Astrocyte (in vitro differentiated cells and primary cell): ENCODE results near the gene PRDM11. TPM values are rescaled to one million over a fixed set of nuclear protein-coding genes. Genes with fewer than 3 reads are reported as not detected.

ENCODE experiments used
- DNase-seq: peaks from one replicate; pipeline ENCODE4 v3.0.0-alpha.2; 2010; ENCODE audit warnings: low read depth
- FAIRE-seq: peaks from 2 replicates; lab custom pipeline; 2011; peaks lifted over from hg19 to GRCh38; lab: Jason Lieb, UNC
- H2AFZ ChIP-seq: 2 replicates; pipeline ENCODE4 v1.6.0; 2012; ENCODE audit warnings: low read depth, low read length, inconsistent platforms
- H3K27ac ChIP-seq: 2 replicates; pipeline ENCODE4 v1.5.1; 2011; ENCODE audit warnings: low read depth, low read length, inconsistent platforms
- H3K27me3 ChIP-seq: 2 replicates; pipeline ENCODE4 v1.6.0; 2011; ENCODE audit warnings: low read length, inconsistent platforms; ENCODE audit not compliant: insufficient read depth
- H3K36me3 ChIP-seq: 2 replicates; pipeline ENCODE4 v1.5.1; 2011; ENCODE audit warnings: low read length, inconsistent platforms; ENCODE audit not compliant: insufficient read depth
- H3K4me1 ChIP-seq: 2 replicates; pipeline ENCODE4 v1.5.1; 2011; ENCODE audit warnings: low read length, inconsistent platforms; ENCODE audit not compliant: insufficient read depth
- H3K4me2 ChIP-seq: 2 replicates; pipeline ENCODE4 v1.6.0; 2012; ENCODE audit warnings: low read length, inconsistent platforms
- H3K4me3 ChIP-seq: 2 replicates; pipeline ENCODE4 v1.5.1; 2011; ENCODE audit warnings: low read depth, mild to moderate bottlenecking, low read length, inconsistent platforms; ENCODE audit not compliant: insufficient read depth
- H3K79me2 ChIP-seq: 2 replicates; pipeline ENCODE4 v1.6.0; 2012; ENCODE audit warnings: mild to moderate bottlenecking, low read length, inconsistent platforms; ENCODE audit not compliant: insufficient read depth
- H3K9ac ChIP-seq: 2 replicates; pipeline ENCODE4 v1.6.0; 2012; ENCODE audit warnings: mild to moderate bottlenecking, low read length, inconsistent platforms
- H3K9me3 ChIP-seq: 2 replicates; pipeline ENCODE4 v1.5.1; 2012; ENCODE audit warnings: low read depth, mild to moderate bottlenecking, low read length, inconsistent platforms; ENCODE audit not compliant: insufficient read depth
- H4K20me1 ChIP-seq: 2 replicates; pipeline ENCODE4 v1.6.0; 2012; ENCODE audit warnings: low read length, inconsistent platforms; ENCODE audit not compliant: insufficient read depth
- H3K27ac Mint-ChIP-seq: one replicate; pipeline ENCODE4 v1.8.0; 2021; ENCODE audit warnings: mild to moderate bottlenecking, mixed read lengths; ENCODE audit not compliant: unreplicated experiment
- H3K27me3 Mint-ChIP-seq: one replicate; pipeline ENCODE4 v1.8.0; 2021; ENCODE audit warnings: low read depth, mixed read lengths; ENCODE audit not compliant: unreplicated experiment
- H3K36me3 Mint-ChIP-seq: one replicate; pipeline ENCODE4 v1.8.0; 2021; ENCODE audit warnings: low read depth, mixed read lengths; ENCODE audit not compliant: unreplicated experiment
- H3K4me1 Mint-ChIP-seq: one replicate; pipeline ENCODE4 v1.8.0; 2021; ENCODE audit warnings: low read depth, mixed read lengths; ENCODE audit not compliant: unreplicated experiment
- H3K4me3 Mint-ChIP-seq: one replicate; pipeline ENCODE4 v1.8.0; 2021; ENCODE audit warnings: mild to moderate bottlenecking, moderate library complexity, mixed read lengths; ENCODE audit not compliant: unreplicated experiment
- H3K9me3 Mint-ChIP-seq: one replicate; pipeline ENCODE4 v1.8.0; 2021; ENCODE audit warnings: mild to moderate bottlenecking, mixed read lengths; ENCODE audit not compliant: unreplicated experiment
- EZH2 ChIP-seq: IDR thresholded peaks from 2 replicates; pipeline ENCODE4 v1.6.1; 2012; ENCODE audit warnings: mild to moderate bottlenecking, low read length, inconsistent platforms; ENCODE audit not compliant: insufficient read depth
- total RNA-seq: library from RNA; stranded (reverse); gene quantifications from 2 replicates; pipeline ENCODE4 v1.2.1, GENCODE V29; 2021
- TF ChIP-seq, protein P1 (sequence below): IDR thresholded peaks from 2 replicates; pipeline ENCODE4 v1.5.1; 2011; ENCODE audit warnings: low read depth, mild to moderate bottlenecking, inconsistent platforms, low read length, moderate library complexity; ENCODE audit not compliant: insufficient read depth

PRDM11 gene
- total RNA-seq, 1 donor from 2014 or later = 9.1 TPM

DNA sequence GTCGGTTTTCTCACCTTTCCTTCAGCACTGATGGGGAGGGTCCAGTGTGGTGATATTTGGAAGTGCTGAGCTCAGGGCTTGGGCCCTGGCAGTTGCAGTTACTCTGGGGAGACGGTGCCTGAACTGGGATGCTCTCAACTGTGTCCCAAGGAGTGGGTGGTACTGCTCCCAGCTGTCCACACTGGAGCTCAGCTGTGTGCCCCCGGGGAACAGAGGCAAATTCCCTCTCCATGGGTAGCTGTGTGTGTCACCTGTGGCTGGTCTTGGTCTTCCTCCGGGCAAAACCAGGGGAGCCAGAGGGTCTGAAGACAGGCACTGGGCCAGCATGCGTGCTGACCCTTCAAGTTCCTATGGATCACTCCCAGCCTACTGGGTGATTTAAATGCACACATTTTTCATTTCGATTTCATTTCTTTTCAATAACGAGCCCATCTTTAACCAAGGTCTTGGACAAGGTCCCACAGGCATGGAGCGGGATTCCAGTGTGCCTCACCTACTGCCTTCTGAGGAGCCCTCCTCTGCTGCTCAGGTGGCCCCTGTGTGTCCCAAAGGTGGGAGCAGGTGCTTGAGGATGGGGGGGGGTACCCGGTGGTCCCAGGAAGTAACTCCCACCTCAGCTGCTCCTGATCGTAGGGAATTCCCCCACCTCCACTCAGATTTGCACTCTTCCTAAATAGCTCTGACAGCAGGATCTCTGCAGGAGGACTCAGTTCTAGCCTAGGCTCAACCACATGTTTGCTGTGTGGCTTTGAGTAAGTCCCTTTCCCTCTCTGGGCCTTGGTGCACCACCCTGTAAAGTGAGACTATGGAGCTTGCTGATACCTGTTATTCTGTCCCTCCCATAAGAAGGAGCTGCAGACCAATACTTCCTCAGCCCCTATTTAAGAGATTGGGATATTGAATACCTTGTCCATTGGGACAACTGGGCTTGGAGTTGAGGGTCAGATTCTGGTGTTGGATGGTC, 16.8 kb downstream of the PRDM11 start:
- peaks cover 11% of the 10 kb centered on the region for H3K4me1 Mint-ChIP-seq
- no peak overlapping the region for H3K9ac ChIP-seq
- H3K27me3 ChIP-seq = no peaks in the 10 kb centered on the region
- H3K36me3 ChIP-seq = no peaks in the 10 kb centered on the region
- no peak overlapping the region for H3K27ac Mint-ChIP-seq
- FAIRE-seq = no peak
- TF ChIP-seq EZH2 = no peak
- TF ChIP-seq, protein P1, sequence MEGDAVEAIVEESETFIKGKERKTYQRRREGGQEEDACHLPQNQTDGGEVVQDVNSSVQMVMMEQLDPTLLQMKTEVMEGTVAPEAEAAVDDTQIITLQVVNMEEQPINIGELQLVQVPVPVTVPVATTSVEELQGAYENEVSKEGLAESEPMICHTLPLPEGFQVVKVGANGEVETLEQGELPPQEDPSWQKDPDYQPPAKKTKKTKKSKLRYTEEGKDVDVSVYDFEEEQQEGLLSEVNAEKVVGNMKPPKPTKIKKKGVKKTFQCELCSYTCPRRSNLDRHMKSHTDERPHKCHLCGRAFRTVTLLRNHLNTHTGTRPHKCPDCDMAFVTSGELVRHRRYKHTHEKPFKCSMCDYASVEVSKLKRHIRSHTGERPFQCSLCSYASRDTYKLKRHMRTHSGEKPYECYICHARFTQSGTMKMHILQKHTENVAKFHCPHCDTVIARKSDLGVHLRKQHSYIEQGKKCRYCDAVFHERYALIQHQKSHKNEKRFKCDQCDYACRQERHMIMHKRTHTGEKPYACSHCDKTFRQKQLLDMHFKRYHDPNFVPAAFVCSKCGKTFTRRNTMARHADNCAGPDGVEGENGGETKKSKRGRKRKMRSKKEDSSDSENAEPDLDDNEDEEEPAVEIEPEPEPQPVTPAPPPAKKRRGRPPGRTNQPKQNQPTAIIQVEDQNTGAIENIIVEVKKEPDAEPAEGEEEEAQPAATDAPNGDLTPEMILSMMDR = no peak
- H3K4me2 ChIP-seq = no peak overlapping the region
- no peak overlapping the region for H3K4me3 ChIP-seq
- no peaks in the 10 kb centered on the region for H3K9me3 Mint-ChIP-seq
- no peak for DNase-seq
- H3K36me3 Mint-ChIP-seq = peaks cover 3% of the 10 kb centered on the region
- peaks cover 15% of the 10 kb centered on the region for H3K4me1 ChIP-seq
- peaks cover under 1% of the 10 kb centered on the region for H3K79me2 ChIP-seq
- peaks cover 7% of the 10 kb centered on the region for H3K27me3 Mint-ChIP-seq
- no peaks in the 10 kb centered on the region for H3K9me3 ChIP-seq
- no peak overlapping the region for H3K27ac ChIP-seq
- no peak overlapping the region for H2AFZ ChIP-seq
- H4K20me1 ChIP-seq = peaks cover 82% of the 10 kb centered on the region
- H3K4me3 Mint-ChIP-seq = no peak overlapping the region

DNA sequence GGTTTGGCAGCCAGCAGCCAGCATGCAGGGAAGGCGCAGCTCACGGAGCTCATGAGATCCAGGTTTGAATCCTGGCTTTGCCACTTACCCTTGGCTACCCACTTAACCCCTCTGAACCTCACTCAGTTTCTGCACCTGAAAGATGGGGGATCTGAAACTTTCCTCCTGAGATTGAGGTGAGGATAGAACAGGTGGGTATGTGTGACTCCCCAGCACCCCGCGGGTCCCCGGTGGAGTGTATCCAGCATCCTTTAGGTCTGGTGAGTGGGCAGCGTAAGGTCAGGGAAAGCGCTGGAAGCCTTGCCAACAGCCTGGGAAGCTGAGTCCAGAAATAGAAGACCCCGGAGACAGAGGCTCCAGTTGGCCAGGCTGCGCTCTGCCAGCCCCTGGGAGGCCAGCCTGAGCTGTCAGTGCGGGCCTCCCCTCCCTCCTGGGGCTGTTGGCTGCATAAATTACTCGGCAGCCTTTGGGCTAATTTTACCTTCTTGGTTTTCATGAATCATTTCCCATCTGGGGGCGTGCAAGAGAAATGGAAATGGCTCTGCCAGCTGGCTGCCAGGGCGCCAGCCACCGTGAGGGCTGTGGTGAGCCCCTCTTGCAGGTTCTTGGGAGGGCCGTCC, 17.6 kb downstream of the PRDM11 start:
- no peak overlapping the region for H3K9ac ChIP-seq
- no peak overlapping the region for H3K27ac Mint-ChIP-seq
- TF ChIP-seq, protein P1 = no peak
- no peak for TF ChIP-seq EZH2
- FAIRE-seq = no peak
- peaks cover 3% of the 10 kb centered on the region for H3K36me3 Mint-ChIP-seq
- H3K4me3 ChIP-seq = no peak overlapping the region
- no peaks in the 10 kb centered on the region for H3K79me2 ChIP-seq
- H3K4me2 ChIP-seq = peak overlapping the region; percentile 65
- H3K9me3 Mint-ChIP-seq = no peaks in the 10 kb centered on the region
- no peaks in the 10 kb centered on the region for H3K27me3 ChIP-seq
- peaks cover 15% of the 10 kb centered on the region for H3K4me1 ChIP-seq
- no peaks in the 10 kb centered on the region for H3K9me3 ChIP-seq
- DNase-seq = peak; percentile 41
- H3K4me1 Mint-ChIP-seq = peaks cover 4% of the 10 kb centered on the region
- H3K27me3 Mint-ChIP-seq = peaks cover 7% of the 10 kb centered on the region
- no peak overlapping the region for H3K4me3 Mint-ChIP-seq
- H2AFZ ChIP-seq = no peak overlapping the region
- no peak overlapping the region for H3K27ac ChIP-seq
- H4K20me1 ChIP-seq = peaks cover 73% of the 10 kb centered on the region
- H3K36me3 ChIP-seq = no peaks in the 10 kb centered on the region
